ENCODE results near the gene IL36B.
"Not testable (repeated sequence)": the region's sequence is repeated elsewhere in the genome, so short reads cannot be mapped to it uniquely, and the experiment has no call there.

- TF ChIP-seq CTCF, POLR2A (IDR thresholded peaks at IDR 0.05): not testable (repeated sequence)
These were observed 43.6 kb upstream of the IL36B start for GRCh38 chr2:113096306-113096705.

Data from uterus (tissue), 2 donors.